GM23248 (cell line): ENCODE results near the gene DMRT1. TPM values are rescaled to one million over a fixed set of nuclear protein-coding genes. Genes with fewer than 3 reads are reported as not detected.
"Not testable (repeated sequence)": the region's sequence is repeated elsewhere in the genome, so short reads cannot be mapped to it uniquely, and the experiment has no call there.

ENCODE experiments used
- DNase-seq: peaks from one replicate; pipeline ENCODE4 v3.0.0-alpha.2; 2015
- H2AFZ ChIP-seq: fragments of 200-600 bp; sonication (generic); 2 replicates; pipeline ENCODE4 v1.6.1; 2016; ENCODE audit warnings: antibody characterized with exemption
- H3F3A ChIP-seq: fragments of 200-600 bp; sonication (generic); 2 replicates; pipeline ENCODE4 v1.6.1; 2016; ENCODE audit warnings: mild to moderate bottlenecking, antibody characterized with exemption, mixed run types; ENCODE audit not compliant: insufficient read depth
- H3K27ac ChIP-seq: fragments of 200-600 bp; sonication (generic); 2 replicates; pipeline ENCODE4 v1.5.1; 2016; ENCODE audit warnings: mild to moderate bottlenecking
- H3K27me3 ChIP-seq: fragments of 200-600 bp; sonication (generic); replicated peaks from 2 replicates; pipeline ENCODE4 v1.6.1; 2016; ENCODE audit warnings: mild to moderate bottlenecking; ENCODE audit not compliant: insufficient read depth
- H3K36me3 ChIP-seq: fragments of 200-600 bp; sonication (generic); 2 replicates; pipeline ENCODE4 v1.6.1; 2016; ENCODE audit warnings: low read depth, mild to moderate bottlenecking
- H3K4me1 ChIP-seq: fragments of 200-600 bp; sonication (generic); 2 replicates; pipeline ENCODE4 v1.6.1; 2016; ENCODE audit warnings: mild to moderate bottlenecking; ENCODE audit not compliant: insufficient read depth
- H3K4me2 ChIP-seq: fragments of 200-600 bp; sonication (generic); one replicate; pipeline ENCODE4 v1.6.1; 2016; ENCODE audit warnings: mild to moderate bottlenecking; ENCODE audit not compliant: unreplicated experiment
- H3K4me3 ChIP-seq: fragments of 200-600 bp; sonication (generic); 2 replicates; pipeline ENCODE4 v1.5.1; 2016; ENCODE audit warnings: mild to moderate bottlenecking
- H3K79me2 ChIP-seq: fragments of 200-600 bp; sonication (generic); 2 replicates; pipeline ENCODE4 v1.6.1; 2016; ENCODE audit warnings: mild to moderate bottlenecking; ENCODE audit not compliant: insufficient read depth
- H3K9ac ChIP-seq: fragments of 200-600 bp; sonication (generic); 2 replicates; pipeline ENCODE4 v1.6.1; 2016; ENCODE audit warnings: mild to moderate bottlenecking
- H3K9me2 ChIP-seq: fragments of 200-600 bp; sonication (generic); 2 replicates; pipeline ENCODE4 v1.6.1; 2016; ENCODE audit warnings: mixed run types, mild to moderate bottlenecking, moderate library complexity; ENCODE audit not compliant: insufficient read depth
- H3K9me3 ChIP-seq: fragments of 200-600 bp; sonication (generic); one replicate; pipeline ENCODE4 v1.6.1; 2017; ENCODE audit warnings: low read depth
- H4K20me1 ChIP-seq: fragments of 200-600 bp; sonication (generic); 2 replicates; pipeline ENCODE4 v1.6.0; 2016; ENCODE audit not compliant: insufficient read depth
- EZH2 ChIP-seq: fragments of 200-600 bp; sonication (generic); IDR thresholded peaks from 2 replicates; pipeline ENCODE4 v1.6.1; 2018; ENCODE audit warnings: antibody characterized with exemption, mild to moderate bottlenecking; ENCODE audit not compliant: insufficient read depth, poor library complexity, severe bottlenecking
- EZH2phosphoT487 ChIP-seq: fragments of 200-600 bp; sonication (generic); IDR thresholded peaks from 2 replicates; pipeline ENCODE4 v1.6.1; 2018; ENCODE audit warnings: antibody characterized with exemption, moderate library complexity, mild to moderate bottlenecking, low read depth; ENCODE audit not compliant: insufficient read depth
- WGBS, 2 experiments: methylation state at CpG; one replicate each; pipeline ENCODE4 v1.1.6; 2015 to 2017; ENCODE audit warnings: low lambda C conversion rate in 2 of 2, low coverage in 1 of 2; ENCODE audit errors: missing lambda C conversion rate in 2 of 2; 5-methylcytosine and 5-hydroxymethylcytosine counted together
- in situ Hi-C: fragments of 300-500 bp; cut with MboI; formaldehyde crosslinking; loops from 2 replicates; pipeline ENCODE4 v1.15.0; 2020
- polyA plus RNA-seq: library from polyadenylated mRNA; unstranded; fragments of >200 nt; fragmentation: Nextera tagmentation; extraction: Ambion mirVana; gene quantifications from 2 replicates; pipeline ENCODE4 v1.2.1, GENCODE V29; 2016
- total RNA-seq: library from RNA; depleted of rRNA; stranded (reverse); fragments of >200 nt; shearing (Covaris generic); gene quantifications from 2 replicates; pipeline ENCODE4 v1.2.3, GENCODE V29; 2014

DMRT1 gene
- total and polyA plus RNA-seq, 2 experiments from 2014 or later: not detected

GRCh38 chr9:995781-996180 is 154.3 kb downstream of the DMRT1 start:
- Histone ChIP-seq H3K9me2 (no peaks in the 10 kb centered on the region), H3K9me3 (no peaks in the 10 kb centered on the region), H3K36me3 (no peaks in the 10 kb centered on the region), H3K27me3 (peaks cover 26% of the 10 kb centered on the region), H3K4me3 (no peak overlapping the region), H2AFZ (no peak overlapping the region), H3K27ac (no peak overlapping the region), H3K9ac (no peak overlapping the region), H4K20me1 (no peaks in the 10 kb centered on the region), H3K79me2 (no peaks in the 10 kb centered on the region), H3F3A (peaks cover 11% of the 10 kb centered on the region; the same call in 1 of the 2 replicates), H3K4me1 (no peaks in the 10 kb centered on the region), H3K4me2 (no peak overlapping the region)
- in situ Hi-C loops: loop anchor here (25.0 kb wide), 1 partner anchor 383 kb away; no protein-coding TSS in a partner anchor
- TF ChIP-seq EZH2 (no peak), EZH2phosphoT487 (no peak)
- peak; percentile 50 for DNase-seq
- 14 to 18% methylated on average over 3 of the region's 3 CpGs for WGBS, 2 experiments

- in situ Hi-C loops: loop anchor here (25.0 kb wide), 1 partner anchor 386 kb away; no protein-coding TSS in a partner anchor
- H3K27ac ChIP-seq, H3K36me3 ChIP-seq, H2AFZ ChIP-seq, H3K9me2 ChIP-seq, H3K9ac ChIP-seq, H3K79me2 ChIP-seq, DNase-seq, H3K4me3 ChIP-seq, H4K20me1 ChIP-seq, H3K4me1 ChIP-seq, H3K27me3 ChIP-seq, H3K9me3 ChIP-seq, H3K4me2 ChIP-seq: not testable (repeated sequence)
- 60 to 75% methylated on average over 19 to 29 of the region's 55 CpGs for WGBS, 2 experiments
- H3F3A ChIP-seq: peaks cover 11% of the 10 kb centered on the region; the same call in 1 of the 2 replicates
Measured at GRCh38 chr9:998299-999110, 157.0 kb downstream of the DMRT1 start.

- Histone ChIP-seq H3K27ac (no peak overlapping the region), H3F3A (peaks cover 11% of the 10 kb centered on the region; the same call in 1 of the 2 replicates), H3K4me2 (no peak overlapping the region), H3K9me2 (no peaks in the 10 kb centered on the region), H3K4me3 (no peak overlapping the region), H3K4me1 (no peaks in the 10 kb centered on the region), H3K36me3 (no peaks in the 10 kb centered on the region), H4K20me1 (no peaks in the 10 kb centered on the region), H2AFZ (no peak overlapping the region), H3K79me2 (no peaks in the 10 kb centered on the region), H3K9me3 (no peaks in the 10 kb centered on the region), H3K9ac (no peak overlapping the region), H3K27me3 (no peaks in the 10 kb centered on the region)
- no peak for TF ChIP-seq EZH2
- TF ChIP-seq EZH2phosphoT487: no peak
- no peak for DNase-seq
- in situ Hi-C loops: no loop called here
- WGBS, 2 experiments: 30 to 37% methylated on average over 4 of the region's 4 CpGs
Measured at GRCh38 chr9:1001838-1002237, 160.3 kb downstream of the DMRT1 start.

GRCh38 chr9:1002678-1003077 is 161.2 kb downstream of the DMRT1 start:
- Histone ChIP-seq H3K9ac (no peak overlapping the region), H3K36me3 (no peaks in the 10 kb centered on the region), H3K79me2 (no peaks in the 10 kb centered on the region), H3K4me2 (no peak overlapping the region), H3K9me2 (no peaks in the 10 kb centered on the region), H3K27me3 (no peaks in the 10 kb centered on the region), H3F3A (peaks cover 11% of the 10 kb centered on the region; the same call in 1 of the 2 replicates), H4K20me1 (no peaks in the 10 kb centered on the region), H3K4me3 (no peak overlapping the region), H3K9me3 (no peaks in the 10 kb centered on the region), H3K4me1 (no peaks in the 10 kb centered on the region), H3K27ac (no peak overlapping the region), H2AFZ (no peak overlapping the region)
- in situ Hi-C loops: no loop called here
- TF ChIP-seq EZH2phosphoT487: no peak
- TF ChIP-seq EZH2: no peak
- no peak for DNase-seq
- 76 to 86% methylated on average over 1 to 2 of the region's 2 CpGs for WGBS, 2 experiments
